HCEC 1CT (cell line): Measurements from ENCODE around the gene LGALS3.
A peak's percentile ranks its signal among the peaks of the same experiment; 100 is the strongest.
"Not testable (repeated sequence)": the region's sequence is repeated elsewhere in the genome, so short reads cannot be mapped to it uniquely, and the experiment has no call there.

Source experiments
- DNase-seq: peaks from one replicate; pipeline ENCODE4 v3.0.0-alpha.2; 2017

LGALS3 gene

GRCh38 chr14:55129086-55129427 is at the start of gene LGALS3:
TSS of gene LGALS3 (plus strand) at chr14:55129252. CDS start at chr14:55137374, 8,122 bp downstream.
- DNase-seq, result peak; percentile 55

GRCh38 chr14:55079961-55080360 is 49.1 kb upstream of the LGALS3 start:
- DNase-seq, result not testable (repeated sequence)

DNA sequence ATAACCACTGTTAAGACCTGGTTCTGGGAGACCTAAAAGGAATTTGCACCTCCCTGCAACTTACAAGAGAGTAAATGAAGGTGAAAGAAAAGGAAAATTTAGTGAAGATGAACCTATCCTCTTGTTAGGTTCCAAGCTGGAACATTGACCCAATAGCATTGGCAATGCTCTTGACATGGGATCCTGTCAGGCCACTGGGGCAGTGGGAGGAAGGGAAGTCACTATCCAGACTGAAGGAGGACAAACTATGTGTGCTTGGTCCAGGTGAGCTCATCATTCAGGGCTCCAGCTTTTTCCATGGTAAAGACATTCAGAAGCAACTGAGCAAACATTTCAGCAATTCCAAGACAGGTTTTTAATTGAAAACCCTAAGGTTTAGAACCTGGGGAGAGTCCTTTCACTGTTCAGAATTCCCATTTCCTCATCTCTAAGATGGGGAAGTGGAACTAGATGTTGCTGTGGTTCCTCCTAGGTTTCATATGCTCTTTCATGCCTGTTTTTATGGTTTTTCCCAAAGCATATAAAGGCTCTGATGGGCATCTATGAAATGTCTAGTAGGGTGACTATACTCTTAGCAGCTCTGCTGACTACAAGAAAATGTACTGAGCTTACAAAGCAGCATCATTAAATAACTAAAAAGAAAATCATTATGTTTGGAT is 44.5 kb upstream of the LGALS3 start:
- DNase-seq, result no peak

DNA sequence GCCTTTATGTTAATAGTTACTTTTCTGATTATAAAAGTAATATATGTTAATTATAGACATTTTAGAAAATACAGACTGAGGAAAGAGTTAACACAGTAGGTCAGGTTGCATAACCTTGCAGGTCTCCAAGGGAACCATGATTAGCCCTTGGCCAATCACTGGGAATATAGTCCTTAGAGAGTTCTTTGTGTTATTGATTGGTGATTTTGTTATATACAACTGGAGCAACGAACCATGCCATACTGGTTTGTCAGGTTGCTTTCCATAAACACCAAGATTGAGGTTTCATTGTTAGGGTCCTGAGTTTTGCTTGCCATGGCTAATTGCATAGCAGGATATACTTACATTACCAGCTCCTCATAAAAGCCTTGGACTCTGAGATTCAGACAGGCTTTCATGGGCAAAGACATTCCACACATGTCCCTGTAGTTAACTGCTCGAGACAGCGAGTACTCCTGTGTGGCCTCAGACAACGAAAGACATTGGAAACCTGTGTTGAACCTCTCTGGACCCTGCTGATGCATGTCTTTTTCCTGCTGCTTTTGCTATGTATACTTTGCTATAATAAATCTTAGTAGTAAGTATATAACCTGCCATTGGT is 43.9 kb upstream of the LGALS3 start:
- no peak for DNase-seq

DNA sequence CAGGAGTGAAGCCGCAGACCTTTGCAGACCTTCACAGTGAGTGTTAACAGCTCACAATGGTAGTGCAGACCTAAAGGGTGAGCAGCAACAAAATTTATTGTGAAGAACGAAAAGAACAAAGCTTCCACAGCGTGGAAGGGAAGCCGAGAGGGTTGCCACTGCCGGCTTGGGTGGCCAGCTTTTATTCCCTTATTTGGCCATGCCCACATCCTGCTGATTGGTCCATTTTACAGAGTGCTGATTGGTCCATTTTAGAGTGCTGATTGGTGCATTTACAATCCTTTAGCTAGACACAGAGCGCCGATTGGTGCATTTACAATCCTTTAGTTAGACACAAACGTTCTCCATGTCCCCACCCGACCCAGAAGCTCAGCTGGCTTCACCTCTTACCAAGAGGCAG is 42.1 kb upstream of the LGALS3 start:
- DNase-seq, result no peak

DNA sequence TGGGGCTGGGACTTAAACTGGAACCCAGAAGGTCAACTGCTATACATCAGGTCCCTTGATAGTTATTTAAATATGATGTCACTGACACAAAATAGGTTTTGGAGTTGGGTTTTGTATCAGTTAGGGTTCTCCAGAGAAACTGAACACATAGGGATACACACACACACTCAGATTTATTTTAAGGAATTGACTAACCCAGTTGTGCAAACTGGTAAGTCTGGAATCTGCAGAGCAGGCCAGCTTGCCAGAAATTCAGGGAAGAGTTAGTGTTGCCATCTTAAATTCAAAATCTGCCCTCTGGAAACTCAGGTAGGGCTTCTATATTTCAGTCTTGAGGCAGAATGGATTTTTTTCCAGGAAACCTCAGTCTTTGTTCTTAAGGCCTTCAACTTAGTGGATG is 40.7 kb upstream of the LGALS3 start:
- DNase-seq, result no peak

GRCh38 chr14:55092341-55092740 is 36.7 kb upstream of the LGALS3 start:
- no peak for DNase-seq

- peak; percentile 71 for DNase-seq
Measured at GRCh38 chr14:55094292-55095157, 34.5 kb upstream of the LGALS3 start.

GRCh38 chr14:55097881-55098560 is 31.0 kb upstream of the LGALS3 start:
- no peak for DNase-seq

DNA sequence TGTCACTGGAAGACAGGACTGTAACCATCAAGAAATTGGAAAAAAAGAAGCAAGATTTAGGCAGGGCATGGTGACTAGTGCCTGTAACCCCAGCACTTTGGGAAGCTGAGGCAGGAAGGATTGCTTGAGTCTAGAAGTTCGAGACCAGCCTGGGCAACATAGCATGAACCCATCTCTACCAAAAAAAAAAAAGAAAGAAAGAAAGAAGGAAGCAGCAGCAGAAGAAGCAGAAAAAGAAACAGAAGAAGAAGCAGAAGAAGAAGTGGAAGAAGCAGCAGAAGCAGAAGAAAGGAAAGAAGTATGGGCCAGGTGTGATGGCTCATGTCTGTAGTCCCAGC is 30.5 kb upstream of the LGALS3 start:
- DNase-seq, result no peak

DNA sequence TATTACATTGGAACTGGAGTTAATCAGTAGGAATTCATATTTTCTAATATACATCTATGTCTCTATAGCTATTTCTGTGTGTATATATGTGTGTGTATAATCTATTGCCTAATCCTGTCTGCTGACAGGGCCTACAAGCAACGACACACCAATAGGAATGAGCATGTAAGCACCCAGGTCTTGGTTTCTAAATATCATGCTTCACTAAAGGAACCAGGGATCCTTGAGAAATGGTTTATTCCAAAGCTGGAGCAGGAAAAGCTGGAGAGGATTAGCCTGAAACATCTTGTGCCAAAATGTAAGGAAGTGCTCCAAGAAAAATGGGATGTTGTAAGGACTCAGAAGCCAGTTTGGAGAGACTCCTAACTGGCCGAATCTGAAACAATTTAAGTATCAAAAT is 29.3 kb upstream of the LGALS3 start:
- DNase-seq, result peak; percentile 58

- no peak for DNase-seq
Measured at GRCh38 chr14:55101698-55102097, 27.4 kb upstream of the LGALS3 start.

GRCh38 chr14:55102141-55102621 is 26.9 kb upstream of the LGALS3 start:
- DNase-seq, result peak; percentile 96

GRCh38 chr14:55103005-55103640 is 25.9 kb upstream of the LGALS3 start:
- peak; percentile 98 for DNase-seq

GRCh38 chr14:55103971-55104954 is 24.8 kb upstream of the LGALS3 start:
- no peak for DNase-seq

DNA sequence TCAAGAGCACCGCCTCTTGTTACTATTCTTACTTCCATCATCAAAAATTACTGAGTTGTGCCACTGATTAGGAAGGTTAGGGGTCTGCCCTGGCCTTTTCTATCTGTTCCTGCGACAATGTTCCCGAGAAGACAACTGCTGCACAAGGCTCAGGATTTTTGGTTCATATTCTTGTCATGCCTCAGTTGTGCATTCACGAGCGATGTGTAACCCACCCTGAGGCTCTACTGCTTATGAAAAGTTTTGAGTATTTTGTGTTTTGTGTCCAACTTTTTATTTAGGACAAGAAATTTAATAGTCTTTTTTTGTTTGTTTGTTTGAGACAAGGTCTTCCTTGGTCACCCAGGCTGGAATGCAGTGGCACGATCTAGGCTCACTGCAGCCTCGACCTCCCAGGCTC is 23.1 kb upstream of the LGALS3 start:
- no peak for DNase-seq

DNA sequence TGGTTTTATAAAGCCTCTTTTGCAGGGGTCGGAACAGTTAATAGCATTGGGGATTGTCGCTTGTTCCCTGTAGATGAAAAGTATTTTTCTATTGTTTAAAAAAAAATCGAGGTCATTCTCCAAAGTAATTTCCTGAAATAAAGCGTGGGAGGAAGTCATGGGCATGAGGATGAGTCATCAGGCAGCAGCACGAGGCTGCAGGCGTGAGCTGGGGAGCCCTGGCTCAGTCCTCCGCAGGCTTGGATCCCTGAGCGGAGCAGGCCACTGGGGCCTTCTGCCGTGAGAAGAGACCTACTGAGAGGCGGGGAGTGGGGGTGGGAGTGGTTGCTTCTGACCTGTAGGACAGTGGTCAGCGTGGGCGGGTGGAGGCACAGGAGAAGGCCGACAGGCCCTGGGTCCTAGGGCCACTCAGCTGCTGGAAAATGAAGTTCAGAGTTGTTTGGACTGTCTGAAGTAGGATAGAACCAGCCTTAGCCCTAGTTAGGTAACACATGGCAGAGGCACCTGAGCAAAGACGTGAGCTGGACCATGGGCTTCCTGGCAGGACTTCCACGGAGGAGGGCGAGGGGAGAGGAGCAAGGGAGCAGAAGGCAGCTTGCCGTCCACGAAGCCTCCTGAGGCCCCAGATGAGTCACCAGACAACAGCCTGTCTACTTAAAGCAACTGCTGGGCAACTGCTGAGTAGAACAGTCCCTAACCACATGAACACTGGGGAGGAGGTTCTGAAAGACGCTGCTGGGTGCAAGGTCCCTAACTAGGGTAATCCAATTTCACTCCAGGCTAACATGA is 21.1 kb upstream of the LGALS3 start:
- DNase-seq, result peak; percentile 99

DNA sequence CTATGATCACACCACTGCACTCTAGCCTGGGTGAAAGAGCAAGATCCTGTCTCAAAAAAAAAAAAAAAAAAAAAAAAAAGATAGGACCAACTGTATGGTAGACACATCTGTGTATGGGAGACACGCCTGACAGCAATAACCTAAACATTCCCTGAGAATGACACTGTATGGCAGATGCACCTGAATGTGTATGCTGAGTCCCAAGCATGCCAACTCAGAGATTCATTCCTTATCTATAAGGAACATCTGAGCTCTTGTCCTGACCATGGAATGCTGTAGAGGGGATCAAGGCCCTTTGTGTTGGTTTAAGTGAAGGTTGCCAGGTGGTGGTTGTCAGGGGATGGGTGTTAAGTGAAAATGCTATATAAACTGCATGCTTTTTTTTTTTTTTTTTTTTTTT is 19.2 kb upstream of the LGALS3 start:
- DNase-seq, result no peak

- DNase-seq, result no peak
Measured at GRCh38 chr14:55111122-55111708, 17.8 kb upstream of the LGALS3 start.

GRCh38 chr14:55114720-55115119 is 14.3 kb upstream of the LGALS3 start:
- no peak for DNase-seq
